Measurements from ENCODE around the gene KMT2C. TPM values are rescaled to one million over a fixed set of nuclear protein-coding genes. Genes with fewer than 3 reads are reported as not detected.

Gene KMT2C
- polyA plus RNA-seq, 1 experiment, result 16.7 TPM

- CTCF ChIA-PET, result no interaction called here
- no peak overlapping the region for H3K27ac ChIP-seq (ENCODE audit: low read depth, low read length)
- DNase-seq (ENCODE audit: low read depth, low spot score), result no peak
- no peak for TF ChIP-seq CTCF (IDR thresholded peaks at IDR 0.05; ENCODE audit: low read depth, low read length)
- no peaks in the 10 kb centered on the region; the same call in 1 of the 2 replicates for H3K9me3 ChIP-seq (ENCODE audit: control insufficient read depth, insufficient read depth, low read length)
- H3K27me3 ChIP-seq (ENCODE audit: control insufficient read depth, insufficient read depth, low read length), result no peaks in the 10 kb centered on the region
- POLR2A ChIA-PET, result no interaction called here
- peak overlapping the region; percentile 80 for H3K4me3 ChIP-seq (ENCODE audit: low read depth, low read length)
Measured at GRCh38 chr7:152465119-152465387, 29.2 kb upstream of the KMT2C start.

- TF ChIP-seq CTCF (IDR thresholded peaks at IDR 0.05; ENCODE audit: low read depth, low read length), result no peak
- ChIA-PET POLR2A (interaction anchor here (1.0 to 2.0 kb wide), 2 partner anchors 27 to 30 kb away, joined by 5 to 12 read pairs; no protein-coding TSS in a partner anchor), CTCF (no interaction called here)
- Histone ChIP-seq H3K4me3 (ENCODE audit: low read depth, low read length) (peak overlapping the region; percentile 80), H3K9me3 (ENCODE audit: control insufficient read depth, insufficient read depth, low read length) (no peaks in the 10 kb centered on the region; the same call in 1 of the 2 replicates), H3K27ac (ENCODE audit: low read depth, low read length) (peak overlapping the region; percentile 85), H3K27me3 (ENCODE audit: control insufficient read depth, insufficient read depth, low read length) (no peaks in the 10 kb centered on the region)
- peak; percentile 56 for DNase-seq (ENCODE audit: low read depth, low spot score)
Measured at GRCh38 chr7:152464312-152465118, 28.7 kb upstream of the KMT2C start.

- ChIA-PET CTCF (no interaction called here), POLR2A (interaction anchor here (1.0 to 2.0 kb wide), 2 partner anchors 27 to 29 kb away, joined by 5 to 12 read pairs; no protein-coding TSS in a partner anchor)
- DNase-seq (ENCODE audit: low read depth, low spot score), result peak; percentile 97
- Histone ChIP-seq H3K4me3 (ENCODE audit: low read depth, low read length) (peak overlapping the region; percentile 80), H3K9me3 (ENCODE audit: control insufficient read depth, insufficient read depth, low read length) (no peaks in the 10 kb centered on the region; the same call in 1 of the 2 replicates), H3K27ac (ENCODE audit: low read depth, low read length) (peak overlapping the region; percentile 85), H3K27me3 (ENCODE audit: control insufficient read depth, insufficient read depth, low read length) (no peaks in the 10 kb centered on the region)
- TF ChIP-seq CTCF (IDR thresholded peaks at IDR 0.05; ENCODE audit: low read depth, low read length), result no peak
Measured at GRCh38 chr7:152463709-152464311, 28.0 kb upstream of the KMT2C start.

- H3K9me3 ChIP-seq (ENCODE audit: control insufficient read depth, insufficient read depth, low read length), result no peaks in the 10 kb centered on the region; the same call in 1 of the 2 replicates
- TF ChIP-seq CTCF (IDR thresholded peaks at IDR 0.05; ENCODE audit: low read depth, low read length), result no peak
- H3K27ac ChIP-seq (ENCODE audit: low read depth, low read length), result peak overlapping the region; percentile 77
- peak; percentile 13 for DNase-seq (ENCODE audit: low read depth, low spot score)
- CTCF ChIA-PET, result interaction anchor here (0.6 to 1.4 kb wide), 3 partner anchors 122 to 157 kb away, joined by 3 to 5 read pairs (median 3); no protein-coding TSS in a partner anchor
- H3K4me3 ChIP-seq (ENCODE audit: low read depth, low read length), result peak overlapping the region; percentile 77
- POLR2A ChIA-PET, result interaction anchor here (0.7 to 2.0 kb wide), 3 partner anchors 26 to 247 kb away, joined by 3 to 12 read pairs (median 5); no protein-coding TSS in a partner anchor
- no peaks in the 10 kb centered on the region for H3K27me3 ChIP-seq (ENCODE audit: control insufficient read depth, insufficient read depth, low read length)
Measured at GRCh38 chr7:152462995-152463708, 27.3 kb upstream of the KMT2C start.
